Prostate gland (tissue), 2 donors: ENCODE data around the gene OCSTAMP. TPM values are rescaled to one million over a fixed set of nuclear protein-coding genes. Genes with fewer than 3 reads are reported as not detected.

Experiments used
- DNase-seq: peaks from one replicate; pipeline ENCODE4 v3.0.0-alpha.2; 2019; ENCODE audit warnings: low spot score
- H3K27ac ChIP-seq, 2 donors: fragments of 200-600 bp; sonication (generic); 2 replicates each; pipeline ENCODE4 v1.5.1; 2017 to 2019
- H3K27me3 ChIP-seq: fragments of 200-600 bp; sonication (generic); replicated peaks from 2 replicates; pipeline ENCODE4 v1.5.1; 2019; ENCODE audit not compliant: insufficient read depth
- H3K36me3 ChIP-seq, 2 donors: fragments of 200-600 bp; sonication (generic); 1 replicate in 1 of 2; 2 replicates in 1 of 2; pipeline versions ENCODE4 v1.5.1 to v1.8.1; 2017 to 2019
- H3K4me1 ChIP-seq: fragments of 200-600 bp; sonication (generic); replicated peaks from 2 replicates; pipeline ENCODE4 v1.5.1; 2019
- H3K4me3 ChIP-seq, 2 donors: fragments of 200-600 bp; sonication (generic); 2 replicates each; pipeline ENCODE4 v1.5.1; 2017 to 2019
- H3K9me3 ChIP-seq: fragments of 200-600 bp; sonication (generic); 2 replicates; pipeline ENCODE4 v1.5.1; 2017
- POLR2A ChIP-seq: fragments of 450-650 bp; IDR thresholded peaks from one replicate; pipeline ENCODE4 v1.6.1; 2016; ENCODE audit warnings: antibody characterized with exemption, mild to moderate bottlenecking
- POLR2AphosphoS5 ChIP-seq: sonication (generic); formaldehyde crosslinking; IDR thresholded peaks from one replicate; pipeline ENCODE4 v1.6.1; 2017; ENCODE audit warnings: antibody characterized with exemption
- WGBS: methylation state at CpG from one replicate; pipeline ENCODE4 v1.1.5; 2018; 5-methylcytosine and 5-hydroxymethylcytosine counted together
- intact Hi-C: fragments of 100-400 bp; cut with DNase I; formaldehyde crosslinking; loops from one replicate; pipeline ENCODE4 v1.14.2; 2022
- total RNA-seq, 2 donors: library from RNA; depleted of rRNA; stranded (reverse); fragments of >200 nt; gene quantifications; one replicate each; pipeline ENCODE4 v1.1.0, GENCODE V29; 2016
- TF ChIP-seq, protein P1 (sequence below), 4 experiments: fragments of 200-600 bp in 2 of 4; fragments of 450-650 bp in 2 of 4; sonication (generic) in 2 of 4; IDR thresholded peaks; 1 replicate in 3 of 4; 2 replicates in 1 of 4; pipeline ENCODE4 v1.5.1; 2016 to 2019; ENCODE audit warnings: antibody characterized with exemption in 4 of 4, mild to moderate bottlenecking in 2 of 4, moderate library complexity in 2 of 4

The OCSTAMP gene
- total RNA-seq, 2 donors from 2014 or later, result not detected

DNA sequence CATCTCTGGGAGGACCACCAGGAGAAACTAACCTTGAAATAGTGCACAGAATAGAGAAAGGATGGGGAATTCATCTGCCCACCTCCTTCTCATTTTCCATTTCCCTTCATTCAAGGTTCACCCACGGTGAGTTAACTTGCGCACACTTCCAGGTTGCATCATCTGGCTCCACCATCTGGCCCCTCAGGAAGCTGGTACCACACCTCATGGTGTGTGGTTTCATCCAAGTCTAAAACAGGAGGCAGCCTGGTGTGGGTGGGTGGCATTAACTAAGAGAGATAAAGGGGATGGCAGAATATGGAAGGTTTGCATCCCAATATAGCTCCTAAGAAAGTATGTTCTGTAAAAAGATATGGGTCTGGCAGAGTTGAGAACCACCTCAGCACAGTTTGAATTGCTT, 40.9 kb downstream of the OCSTAMP start:
- H3K27ac ChIP-seq, result no peak overlapping the region
- intact Hi-C loops, result no loop called here
- no peaks in the 10 kb centered on the region for H3K27me3 ChIP-seq
- 80% methylated on average over 2 of the region's 2 CpGs for WGBS
- no peaks in the 10 kb centered on the region for H3K36me3 ChIP-seq
- H3K4me1 ChIP-seq, result no peaks in the 10 kb centered on the region
- TF ChIP-seq POLR2A, result no peak
- TF ChIP-seq, protein P1, sequence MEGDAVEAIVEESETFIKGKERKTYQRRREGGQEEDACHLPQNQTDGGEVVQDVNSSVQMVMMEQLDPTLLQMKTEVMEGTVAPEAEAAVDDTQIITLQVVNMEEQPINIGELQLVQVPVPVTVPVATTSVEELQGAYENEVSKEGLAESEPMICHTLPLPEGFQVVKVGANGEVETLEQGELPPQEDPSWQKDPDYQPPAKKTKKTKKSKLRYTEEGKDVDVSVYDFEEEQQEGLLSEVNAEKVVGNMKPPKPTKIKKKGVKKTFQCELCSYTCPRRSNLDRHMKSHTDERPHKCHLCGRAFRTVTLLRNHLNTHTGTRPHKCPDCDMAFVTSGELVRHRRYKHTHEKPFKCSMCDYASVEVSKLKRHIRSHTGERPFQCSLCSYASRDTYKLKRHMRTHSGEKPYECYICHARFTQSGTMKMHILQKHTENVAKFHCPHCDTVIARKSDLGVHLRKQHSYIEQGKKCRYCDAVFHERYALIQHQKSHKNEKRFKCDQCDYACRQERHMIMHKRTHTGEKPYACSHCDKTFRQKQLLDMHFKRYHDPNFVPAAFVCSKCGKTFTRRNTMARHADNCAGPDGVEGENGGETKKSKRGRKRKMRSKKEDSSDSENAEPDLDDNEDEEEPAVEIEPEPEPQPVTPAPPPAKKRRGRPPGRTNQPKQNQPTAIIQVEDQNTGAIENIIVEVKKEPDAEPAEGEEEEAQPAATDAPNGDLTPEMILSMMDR (IDR thresholded peaks at IDR 0.05), result no peak
- TF ChIP-seq POLR2AphosphoS5, result no peak
- H3K9me3 ChIP-seq, result no peaks in the 10 kb centered on the region
- no peak overlapping the region for H3K4me3 ChIP-seq
- no peak for DNase-seq

DNA sequence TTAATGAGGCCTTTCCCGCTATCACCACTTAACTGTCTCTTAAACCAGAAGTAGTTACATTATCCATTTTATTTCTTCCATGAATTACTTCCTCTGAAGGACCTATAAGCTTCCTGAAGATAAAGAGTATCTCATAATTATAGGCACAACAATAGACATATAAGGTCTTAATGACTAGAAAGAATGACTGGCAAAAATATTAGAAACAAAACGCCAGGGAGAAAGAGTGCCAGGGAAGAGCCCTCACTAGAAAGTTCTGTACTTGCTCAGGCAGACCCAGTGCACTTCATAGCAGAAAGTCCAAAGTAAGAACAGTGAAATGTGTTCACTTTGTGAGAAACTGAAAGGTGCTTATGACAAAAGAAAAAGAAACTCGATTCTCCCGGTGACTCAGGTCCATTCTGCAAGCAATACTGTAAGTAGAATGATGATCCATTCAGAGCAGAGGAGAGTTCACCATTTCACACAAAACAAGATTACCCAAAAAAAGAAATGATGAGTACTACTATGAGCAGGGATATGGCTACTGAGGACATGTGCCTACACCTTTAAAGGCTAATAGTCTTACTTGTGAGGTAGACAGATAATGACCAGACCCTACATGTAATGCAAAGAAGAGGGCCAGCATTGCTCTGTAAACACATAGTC, 42.6 kb downstream of the OCSTAMP start:
- Histone ChIP-seq H3K4me3 (no peak overlapping the region), H3K27me3 (no peaks in the 10 kb centered on the region), H3K36me3 (no peaks in the 10 kb centered on the region), H3K27ac (no peak overlapping the region), H3K4me1 (no peaks in the 10 kb centered on the region), H3K9me3 (no peaks in the 10 kb centered on the region)
- TF ChIP-seq POLR2A (no peak), POLR2AphosphoS5 (no peak)
- TF ChIP-seq, protein P1 (IDR thresholded peaks at IDR 0.05), result no peak
- intact Hi-C loops, result no loop called here
- 68% methylated on average over 4 of the region's 4 CpGs for WGBS
- DNase-seq, result no peak

DNA sequence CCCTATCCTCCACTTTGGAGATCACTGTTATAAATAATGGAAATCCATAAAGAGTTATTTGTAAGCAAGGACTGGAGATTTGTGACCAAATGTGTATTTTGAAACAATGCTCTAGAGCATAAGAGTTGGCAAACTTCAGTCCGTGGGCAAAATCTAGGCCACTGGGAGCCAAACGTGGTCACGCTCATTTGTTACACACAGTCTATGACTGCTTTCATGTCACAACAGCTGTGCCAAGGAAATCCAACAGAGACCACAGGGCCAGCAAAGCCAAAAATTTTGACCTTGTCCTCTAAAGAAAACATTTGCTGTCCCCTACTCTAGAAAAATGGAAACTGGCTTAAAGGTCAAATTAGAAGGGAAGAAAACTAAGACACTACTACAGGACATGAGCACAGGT, 44.9 kb downstream of the OCSTAMP start:
- H3K4me1 ChIP-seq, result no peaks in the 10 kb centered on the region
- no peak overlapping the region for H3K4me3 ChIP-seq
- WGBS, result 100% methylated on average over 3 of the region's 3 CpGs
- TF ChIP-seq, protein P1 (IDR thresholded peaks at IDR 0.05), result no peak
- TF ChIP-seq POLR2A (no peak), POLR2AphosphoS5 (no peak)
- no peaks in the 10 kb centered on the region for H3K27me3 ChIP-seq
- no peaks in the 10 kb centered on the region for H3K36me3 ChIP-seq
- H3K27ac ChIP-seq, result no peak overlapping the region
- intact Hi-C loops, result no loop called here
- DNase-seq, result no peak
- no peaks in the 10 kb centered on the region for H3K9me3 ChIP-seq

DNA sequence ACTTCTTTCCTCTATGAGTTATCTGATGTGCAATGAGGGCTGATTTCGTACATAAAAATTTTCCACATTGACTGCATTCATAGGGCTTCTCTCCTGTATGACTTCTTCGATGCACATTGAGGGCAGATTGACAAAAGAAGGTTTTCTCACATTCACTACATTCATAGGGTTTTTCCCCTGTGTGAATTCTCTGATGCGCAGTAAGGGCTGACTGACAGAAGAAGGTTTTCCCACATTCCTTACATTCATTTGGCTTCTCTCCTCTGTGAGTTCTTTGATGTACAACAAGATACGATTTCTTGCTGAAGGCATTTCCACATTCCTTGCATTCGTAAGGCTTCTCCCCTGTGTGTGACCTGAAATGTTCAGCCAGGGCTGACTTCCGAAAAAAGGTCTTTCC, 48.5 kb downstream of the OCSTAMP start:
- no peak for TF ChIP-seq POLR2AphosphoS5
- Histone ChIP-seq H3K27me3 (no peaks in the 10 kb centered on the region), H3K4me1 (no peaks in the 10 kb centered on the region), H3K9me3 (no peaks in the 10 kb centered on the region), H3K27ac (no peak overlapping the region), H3K36me3 (no peaks in the 10 kb centered on the region), H3K4me3 (no peak overlapping the region)
- 95% methylated on average over 6 of the region's 6 CpGs for WGBS
- DNase-seq, result no peak
- intact Hi-C loops, result no loop called here

DNA sequence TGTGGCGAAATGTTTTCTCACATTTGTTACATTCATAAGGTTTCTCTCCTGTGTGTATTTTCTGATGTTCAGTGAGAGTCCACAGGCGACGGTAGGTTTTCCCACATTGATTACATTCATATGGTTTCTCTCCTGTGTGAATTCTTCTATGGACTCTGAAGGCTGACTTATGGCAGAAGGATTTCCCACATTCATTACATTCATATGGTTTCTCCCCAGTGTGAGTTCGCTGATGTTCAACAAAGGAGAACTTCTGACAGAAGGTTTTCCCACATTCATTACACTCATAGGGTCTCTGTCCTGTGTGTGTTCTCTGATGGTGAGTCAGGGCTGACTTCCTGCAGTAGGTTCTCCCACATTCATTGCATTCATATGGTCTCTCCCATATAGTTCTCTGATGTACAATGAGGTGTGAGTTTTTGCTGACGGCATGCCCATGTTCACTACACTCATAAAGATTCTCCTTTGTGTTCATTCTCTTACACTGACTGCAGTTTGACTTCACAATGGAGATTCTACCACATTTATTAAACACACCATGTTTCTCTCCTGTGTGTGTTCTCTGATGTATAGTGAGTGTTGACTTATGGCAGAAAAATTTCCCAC, 49.0 kb downstream of the OCSTAMP start:
- 95% methylated on average over 5 of the region's 5 CpGs for WGBS
- DNase-seq, result no peak
- no peak for TF ChIP-seq POLR2AphosphoS5
- TF ChIP-seq, protein P1 (IDR thresholded peaks at IDR 0.05), result no peak
- TF ChIP-seq POLR2A, result no peak
- Histone ChIP-seq H3K9me3 (no peaks in the 10 kb centered on the region), H3K4me1 (no peaks in the 10 kb centered on the region), H3K4me3 (no peak overlapping the region), H3K36me3 (no peaks in the 10 kb centered on the region), H3K27me3 (no peaks in the 10 kb centered on the region), H3K27ac (no peak overlapping the region)
- intact Hi-C loops, result no loop called here
